Esophagus squamous epithelium (tissue), 4 donors: Measurements from ENCODE around the gene ATP9B.

Experiments
- CTCF ChIP-seq, 6 experiments: fragments of 450-650 bp in 4 of 6; fragments of 200-600 bp in 2 of 6; sonication (generic) in 2 of 6; IDR thresholded peaks; one replicate each; pipeline ENCODE4 v1.5.1; 2016 to 2019; ENCODE audit warnings: antibody characterized with exemption in 6 of 6, mild to moderate bottlenecking in 4 of 6, moderate library complexity in 4 of 6
- POLR2A ChIP-seq, 4 donors: fragments of 450-650 bp; IDR thresholded peaks; one replicate each; pipeline ENCODE4 v1.6.1; 2017; ENCODE audit warnings: antibody characterized with exemption in 4 of 4, mild to moderate bottlenecking in 4 of 4, moderate library complexity in 3 of 4

GRCh38 chr18:79191418-79191817 is 122.2 kb downstream of the ATP9B start:
- TF ChIP-seq CTCF (IDR thresholded peaks at IDR 0.05) (no peak), POLR2A (IDR thresholded peaks at IDR 0.05) (no peak)
